Mesenchymal stem cell (in vitro differentiated cells and primary cell): ENCODE measurements around the gene LCLAT1.

Experiments used
- DNase-seq: peaks from one replicate; pipeline ENCODE4 v3.0.0-alpha.2; 2013
- H2AFZ ChIP-seq: one replicate; pipeline ENCODE4 v1.6.1; 2013; ENCODE audit warnings: low read depth, mild to moderate bottlenecking, control low read depth, inconsistent platforms, low read length, moderate library complexity
- H2AK5ac ChIP-seq: 2 replicates; pipeline ENCODE4 v1.6.1; 2013; ENCODE audit warnings: low read length, moderate library complexity, mild to moderate bottlenecking, inconsistent platforms; ENCODE audit not compliant: severe bottlenecking
- H2BK120ac ChIP-seq: one replicate; pipeline ENCODE4 v1.6.1; 2013; ENCODE audit warnings: low read depth, mild to moderate bottlenecking, inconsistent platforms, low read length, moderate library complexity
- H2BK12ac ChIP-seq, 2 experiments: one replicate each; pipeline ENCODE4 v1.6.1; 2013; ENCODE audit warnings: inconsistent platforms in 2 of 2, low read length in 2 of 2, mild to moderate bottlenecking in 2 of 2, moderate library complexity in 2 of 2, control low read depth in 1 of 2
- H2BK15ac ChIP-seq: one replicate; pipeline ENCODE4 v1.6.1; 2013; ENCODE audit warnings: mild to moderate bottlenecking, low read depth, inconsistent platforms; ENCODE audit not compliant: poor library complexity, severe bottlenecking
- H2BK5ac ChIP-seq: 2 replicates; pipeline ENCODE4 v1.6.1; 2013; ENCODE audit warnings: low read depth, mild to moderate bottlenecking, low read length, control low read depth, inconsistent platforms; ENCODE audit not compliant: poor library complexity, severe bottlenecking
- H3K14ac ChIP-seq, 2 experiments: one replicate each; pipeline ENCODE4 v1.6.1; 2013; ENCODE audit warnings: inconsistent platforms in 2 of 2, low read length in 2 of 2, control low read depth in 1 of 2, mild to moderate bottlenecking in 1 of 2, moderate library complexity in 1 of 2
- H3K18ac ChIP-seq, 2 experiments: one replicate each; pipeline ENCODE4 v1.6.1; 2013; ENCODE audit warnings: inconsistent platforms in 2 of 2, low read length in 2 of 2, control low read depth in 1 of 2, low read depth in 1 of 2, mild to moderate bottlenecking in 1 of 2
- H3K23ac ChIP-seq, 2 experiments: one replicate each; pipeline ENCODE4 v1.6.1; 2013; ENCODE audit warnings: inconsistent platforms in 2 of 2, low read length in 2 of 2, mild to moderate bottlenecking in 2 of 2, moderate library complexity in 2 of 2, control low read depth in 1 of 2
- H3K27ac ChIP-seq: 2 replicates; pipeline ENCODE4 v1.5.1; 2013; ENCODE audit warnings: mild to moderate bottlenecking, moderate library complexity, low read length, control low read depth, inconsistent platforms; ENCODE audit not compliant: poor library complexity, severe bottlenecking
- H3K27me3 ChIP-seq, 2 experiments: 2 replicates each; pipeline versions ENCODE4 v1.6.1 to v1.7.0; 2013; ENCODE audit warnings: low read length in 2 of 2, mild to moderate bottlenecking in 2 of 2, moderate library complexity in 2 of 2, control low read depth in 1 of 2, inconsistent platforms in 1 of 2; ENCODE audit not compliant: control insufficient read depth in 1 of 2, insufficient read depth in 1 of 2
- H3K36me3 ChIP-seq, 2 experiments: 2 replicates each; pipeline versions ENCODE4 v1.6.1 to v1.7.0; 2013; ENCODE audit warnings: low read length in 2 of 2, control low read depth in 1 of 2, inconsistent platforms in 1 of 2, low read depth in 1 of 2, mild to moderate bottlenecking in 1 of 2; ENCODE audit not compliant: insufficient read depth in 2 of 2, control insufficient read depth in 1 of 2
- H3K4ac ChIP-seq, 2 experiments: one replicate each; pipeline ENCODE4 v1.6.1; 2013; ENCODE audit warnings: inconsistent platforms in 2 of 2, low read length in 2 of 2, mild to moderate bottlenecking in 2 of 2, moderate library complexity in 2 of 2, control low read depth in 1 of 2, low read depth in 1 of 2
- H3K4me1 ChIP-seq: 2 replicates; pipeline ENCODE4 v1.6.1; 2013; ENCODE audit warnings: low read depth, low read length, control low read depth; ENCODE audit not compliant: control insufficient read depth, insufficient read depth
- H3K4me2 ChIP-seq: 2 replicates; pipeline ENCODE4 v1.6.1; 2013; ENCODE audit warnings: low read length, mild to moderate bottlenecking, inconsistent platforms; ENCODE audit not compliant: poor library complexity, severe bottlenecking
- H3K4me3 ChIP-seq, 2 experiments: 2 replicates each; pipeline versions ENCODE4 v1.5.1 to v1.7.0; 2013; ENCODE audit warnings: low read length in 2 of 2, mild to moderate bottlenecking in 2 of 2, control low read depth in 1 of 2, low read depth in 1 of 2; ENCODE audit not compliant: insufficient read depth in 1 of 2
- H3K79me1 ChIP-seq: replicated peaks from 2 replicates; pipeline ENCODE4 v1.6.1; 2013; ENCODE audit warnings: mild to moderate bottlenecking, control low read depth, low read length, inconsistent platforms; ENCODE audit not compliant: poor library complexity, severe bottlenecking
- H3K9ac ChIP-seq: 2 replicates; pipeline ENCODE4 v1.7.0; 2013; ENCODE audit warnings: mild to moderate bottlenecking, low read length, moderate library complexity
- H3K9me3 ChIP-seq: 2 replicates; pipeline ENCODE4 v1.7.0; 2013; ENCODE audit warnings: mild to moderate bottlenecking, low read length; ENCODE audit not compliant: control insufficient read depth
- H4K8ac ChIP-seq: one replicate; pipeline ENCODE4 v1.6.1; 2013; ENCODE audit warnings: inconsistent platforms, mild to moderate bottlenecking, low read length, moderate library complexity
- H4K91ac ChIP-seq: one replicate; pipeline ENCODE4 v1.6.1; 2013; ENCODE audit warnings: mild to moderate bottlenecking, low read length, inconsistent platforms
- WGBS: methylation state at CpG from one replicate; pipeline ENCODE4 v1.1.7; 2013; ENCODE audit warnings: mixed read lengths; 5-methylcytosine and 5-hydroxymethylcytosine counted together

Gene LCLAT1

DNA sequence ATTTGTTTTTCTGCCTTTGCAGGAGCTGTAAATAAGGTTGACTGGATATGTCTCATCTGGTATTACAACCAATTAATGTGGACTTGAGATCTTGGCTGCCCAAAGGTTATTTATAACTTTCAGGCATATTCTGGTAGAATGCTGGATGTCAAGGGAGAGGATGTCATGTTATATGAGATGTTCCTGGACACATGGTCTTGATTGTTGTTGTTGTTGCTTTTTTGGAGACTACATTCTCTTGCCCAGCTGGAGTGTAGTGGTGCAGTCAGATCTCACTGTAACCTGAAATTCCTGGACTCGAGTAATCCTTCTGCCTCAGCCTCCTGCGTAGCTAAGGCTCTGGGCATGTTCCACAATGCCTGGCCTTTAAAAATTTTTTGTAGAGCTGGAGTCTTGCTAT is 83.3 kb downstream of the LCLAT1 start:
- H2AFZ ChIP-seq, result no peak overlapping the region
- no peak overlapping the region for H2BK120ac ChIP-seq
- no peak overlapping the region for H3K14ac ChIP-seq
- H3K36me3 ChIP-seq, result peaks cover 6 to 9% of the 10 kb centered on the region in 2 experiments
- no peak overlapping the region for H3K27ac ChIP-seq
- H3K27me3 ChIP-seq, result no peaks in the 10 kb centered on the region
- H3K4me2 ChIP-seq, result no peak overlapping the region
- no peak overlapping the region for H3K9ac ChIP-seq
- no peak overlapping the region for H3K4ac ChIP-seq
- H2BK5ac ChIP-seq, result no peak overlapping the region
- H3K18ac ChIP-seq, result no peak overlapping the region
- 96% methylated on average over 2 of the region's 2 CpGs for WGBS
- no peak overlapping the region for H2BK15ac ChIP-seq
- no peaks in the 10 kb centered on the region for H3K79me1 ChIP-seq
- H4K8ac ChIP-seq, result no peak overlapping the region
- no peak overlapping the region for H3K4me3 ChIP-seq
- H2BK12ac ChIP-seq, result no peak overlapping the region
- no peaks in the 10 kb centered on the region for H3K4me1 ChIP-seq
- peaks cover 3% of the 10 kb centered on the region for H3K9me3 ChIP-seq
- no peak overlapping the region for H2AK5ac ChIP-seq
- H4K91ac ChIP-seq, result no peak overlapping the region
- DNase-seq, result no peak
- no peak overlapping the region for H3K23ac ChIP-seq

DNA sequence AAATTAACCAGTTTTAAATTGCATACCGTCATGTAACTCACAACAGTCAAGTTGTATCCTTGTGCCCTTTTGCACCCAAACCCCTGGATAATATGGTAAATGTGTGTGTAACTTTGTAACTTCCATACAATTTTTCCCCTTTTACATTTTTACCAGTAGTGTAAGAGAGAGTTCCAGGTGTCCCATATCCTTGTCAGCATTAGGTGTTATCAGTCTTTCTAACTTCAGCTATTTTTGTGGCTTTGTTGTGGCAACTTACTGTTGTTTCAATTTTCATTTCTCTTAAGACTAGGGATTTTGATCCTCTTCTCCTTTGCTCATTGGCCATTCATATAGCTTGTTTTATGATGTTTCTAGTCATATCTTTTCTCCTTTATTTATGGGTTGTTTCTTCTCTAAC is 94.6 kb downstream of the LCLAT1 start:
- no peak overlapping the region for H3K18ac ChIP-seq
- no peak overlapping the region for H2BK15ac ChIP-seq
- no peaks in the 10 kb centered on the region for H3K79me1 ChIP-seq
- no peaks in the 10 kb centered on the region for H3K4me1 ChIP-seq
- no peaks in the 10 kb centered on the region for H3K36me3 ChIP-seq
- H2BK120ac ChIP-seq, result no peak overlapping the region
- no peak overlapping the region for H2BK12ac ChIP-seq
- no peak overlapping the region for H3K14ac ChIP-seq
- no peaks in the 10 kb centered on the region for H3K27me3 ChIP-seq
- H2AFZ ChIP-seq, result no peak overlapping the region
- no peak overlapping the region for H3K27ac ChIP-seq
- no peak overlapping the region for H4K8ac ChIP-seq
- H3K4me2 ChIP-seq, result no peak overlapping the region
- no peak overlapping the region for H3K4me3 ChIP-seq
- WGBS, result no CpG with 5 or more reads among the region's 1 CpG
- DNase-seq, result no peak
- no peak overlapping the region for H2AK5ac ChIP-seq
- H3K23ac ChIP-seq, result no peak overlapping the region
- H3K4ac ChIP-seq, result no peak overlapping the region
- no peak overlapping the region for H4K91ac ChIP-seq
- no peak overlapping the region for H3K9ac ChIP-seq
- no peak overlapping the region for H2BK5ac ChIP-seq
- peaks cover 2% of the 10 kb centered on the region for H3K9me3 ChIP-seq

DNA sequence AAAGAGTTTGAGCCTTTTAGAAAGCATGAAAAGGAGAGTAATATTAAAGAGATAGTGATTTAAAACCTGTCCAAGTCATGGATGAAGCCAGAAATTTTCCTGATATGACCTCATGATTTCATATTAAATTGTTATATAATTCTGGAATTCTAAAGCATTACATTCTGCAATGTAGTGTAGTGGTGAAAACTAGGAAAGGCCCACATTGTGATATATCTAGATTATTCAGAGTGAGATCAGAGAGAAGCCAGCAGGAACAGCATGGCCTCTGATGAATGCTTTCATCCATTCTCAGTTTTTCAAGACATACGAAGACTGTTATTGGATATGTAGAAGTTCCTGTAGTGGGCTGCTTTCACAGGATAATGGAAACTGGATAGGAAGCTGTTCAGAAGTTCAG is 98.8 kb downstream of the LCLAT1 start:
- Histone ChIP-seq H4K91ac (no peak overlapping the region), H3K27me3 (no peaks in the 10 kb centered on the region), H2BK12ac (no peak overlapping the region), H2BK15ac (no peak overlapping the region), H3K4me3 (no peak overlapping the region), H2BK120ac (no peak overlapping the region), H3K4me1 (no peaks in the 10 kb centered on the region), H3K9me3 (no peaks in the 10 kb centered on the region), H3K27ac (no peak overlapping the region), H3K9ac (no peak overlapping the region), H3K14ac (no peak overlapping the region), H4K8ac (no peak overlapping the region), H3K4me2 (no peak overlapping the region), H2AK5ac (no peak overlapping the region), H3K36me3 (no peaks in the 10 kb centered on the region), H3K79me1 (peaks cover 2% of the 10 kb centered on the region), H2AFZ (no peak overlapping the region), H3K18ac (no peak overlapping the region), H3K23ac (no peak overlapping the region), H2BK5ac (no peak overlapping the region), H3K4ac (no peak overlapping the region)
- 100% methylated on average over 1 of the region's 1 CpG for WGBS
- no peak for DNase-seq

DNA sequence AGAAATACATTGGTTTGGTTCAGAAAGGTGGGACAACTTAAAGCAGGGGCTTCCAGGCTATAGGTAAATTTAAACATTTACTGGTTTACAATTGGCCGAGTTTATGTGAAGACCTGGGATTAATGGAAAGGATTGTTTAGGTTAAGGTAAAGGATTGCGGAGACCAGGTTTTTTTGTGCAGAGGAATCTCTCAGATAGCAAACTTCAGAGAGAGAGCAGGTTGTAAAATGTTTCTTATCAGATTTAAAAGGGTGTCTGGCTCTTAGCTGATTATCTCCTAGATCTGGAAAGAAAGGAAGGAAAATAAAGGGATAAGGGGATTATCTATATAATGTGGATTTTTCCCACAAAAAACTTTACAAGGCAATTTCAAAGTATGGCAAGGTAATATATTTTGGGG is 101.3 kb downstream of the LCLAT1 start:
- no peak overlapping the region for H2BK12ac ChIP-seq
- H3K9ac ChIP-seq, result no peak overlapping the region
- H3K14ac ChIP-seq, result no peak overlapping the region
- H3K27me3 ChIP-seq, result no peaks in the 10 kb centered on the region
- H3K4ac ChIP-seq, result no peak overlapping the region
- H2BK5ac ChIP-seq, result no peak overlapping the region
- H3K4me1 ChIP-seq, result no peaks in the 10 kb centered on the region
- no peak for DNase-seq
- no peak overlapping the region for H3K27ac ChIP-seq
- H3K36me3 ChIP-seq, result no peaks in the 10 kb centered on the region
- no peak overlapping the region for H2BK15ac ChIP-seq
- no peak overlapping the region for H2BK120ac ChIP-seq
- no peak overlapping the region for H3K23ac ChIP-seq
- no peak overlapping the region for H2AK5ac ChIP-seq
- no peak overlapping the region for H3K4me2 ChIP-seq
- H3K4me3 ChIP-seq, result no peak overlapping the region
- H4K91ac ChIP-seq, result no peak overlapping the region
- H3K79me1 ChIP-seq, result peaks cover 6% of the 10 kb centered on the region
- H3K18ac ChIP-seq, result no peak overlapping the region
- H4K8ac ChIP-seq, result no peak overlapping the region
- no peaks in the 10 kb centered on the region for H3K9me3 ChIP-seq
- no peak overlapping the region for H2AFZ ChIP-seq
- WGBS, result 46% methylated on average over 2 of the region's 2 CpGs
